NCI-H460 (cell line): Measurements from ENCODE around the gene C4orf50. TPM values are rescaled to one million over a fixed set of nuclear protein-coding genes. Genes with fewer than 3 reads are reported as not detected.

Source experiments
- DNase-seq: peaks from one replicate; pipeline ENCODE4 v3.0.0-alpha.2; 2016; ENCODE audit warnings: low read depth; ENCODE audit errors: extremely low read depth
- total RNA-seq: library from RNA; depleted of rRNA; stranded (reverse); fragments of >200 nt; shearing (Covaris generic); gene quantifications from 2 replicates; pipeline ENCODE4 v1.2.3, GENCODE V29; 2014

The C4orf50 gene
- total RNA-seq, 1 experiment from 2014 or later: not detected

GRCh38 chr4:6044276-6044675 lies 26.0 kb upstream of the C4orf50 start:
- DNase-seq: no peak

DNA sequence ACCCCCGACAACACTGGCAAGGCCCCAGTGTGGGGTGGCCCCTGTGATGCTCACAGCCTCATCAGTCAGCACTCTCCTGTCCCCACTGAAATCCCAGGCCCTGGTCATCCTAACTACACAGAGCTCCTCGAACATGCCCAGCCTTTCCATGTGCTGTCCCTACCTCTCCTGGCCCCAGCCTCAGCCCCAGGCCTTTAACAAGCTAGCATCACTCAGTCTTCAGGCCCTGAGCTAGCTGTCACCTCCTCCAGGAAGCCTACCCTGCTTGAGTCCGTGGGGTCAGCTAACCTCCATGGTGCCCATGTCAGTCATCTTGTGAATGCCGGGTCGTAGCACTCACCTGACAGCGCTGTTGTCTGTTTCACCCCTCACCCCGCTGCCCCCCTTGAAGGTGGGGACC lies 25.6 kb upstream of the C4orf50 start:
- DNase-seq: no peak

GRCh38 chr4:6043188-6043587 lies 25.0 kb upstream of the C4orf50 start:
- no peak for DNase-seq

DNA sequence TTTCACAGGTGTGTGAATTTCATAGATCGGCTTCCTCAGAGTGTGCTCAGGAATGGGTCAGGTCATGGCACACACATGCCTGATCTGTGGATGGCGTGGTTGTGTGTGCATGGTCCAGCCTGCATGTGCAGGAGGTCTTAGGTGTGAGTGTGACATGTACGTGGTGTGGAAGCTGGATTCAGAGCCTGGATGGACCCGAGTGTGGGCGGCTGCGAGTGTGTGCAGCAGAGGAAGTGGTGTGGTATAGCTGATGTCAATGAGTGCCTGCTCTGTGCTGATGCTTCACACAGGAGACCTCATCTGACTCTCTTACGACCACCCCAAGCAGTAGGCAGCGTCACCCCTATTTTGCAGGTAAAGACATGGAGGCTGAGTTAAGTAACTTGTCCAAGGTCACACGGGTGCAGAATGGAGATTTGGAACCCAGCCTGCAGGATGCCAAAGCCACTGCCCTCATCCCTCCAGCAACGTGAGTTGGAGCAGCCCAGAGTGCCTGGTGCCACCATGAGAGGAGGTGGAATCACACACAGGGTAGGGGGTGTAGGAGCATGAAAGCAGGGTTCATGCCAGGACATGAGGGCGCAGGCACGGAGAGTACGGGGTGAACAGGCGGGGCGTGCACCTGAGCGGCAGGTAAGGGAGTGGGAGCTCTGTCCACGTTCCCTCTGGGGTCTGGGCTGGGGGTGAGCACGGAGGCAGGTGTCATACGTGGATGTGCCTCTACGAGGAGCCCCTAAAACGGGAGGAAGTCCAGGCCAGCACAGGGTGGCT lies 24.2 kb upstream of the C4orf50 start:
- DNase-seq: no peak

DNA sequence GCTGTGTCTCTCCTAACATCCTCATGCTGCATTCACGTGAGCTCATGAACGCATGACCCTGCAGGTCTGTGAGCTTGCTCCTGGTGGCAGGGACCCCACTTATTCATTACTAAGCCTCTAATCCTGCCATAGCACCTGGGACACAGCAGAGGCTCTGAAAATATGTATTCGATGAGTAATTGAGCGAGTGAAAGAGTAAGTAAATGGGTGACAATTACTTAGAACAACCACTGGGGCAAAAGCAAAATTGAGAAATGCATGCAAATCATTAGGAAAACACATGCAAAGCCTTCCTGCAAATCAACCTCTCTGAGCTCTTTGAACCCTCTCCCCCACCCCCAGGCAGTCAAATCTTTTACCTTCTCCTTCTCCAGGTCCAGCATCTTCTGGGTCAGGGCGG lies 23.6 kb upstream of the C4orf50 start:
- DNase-seq: no peak

DNA sequence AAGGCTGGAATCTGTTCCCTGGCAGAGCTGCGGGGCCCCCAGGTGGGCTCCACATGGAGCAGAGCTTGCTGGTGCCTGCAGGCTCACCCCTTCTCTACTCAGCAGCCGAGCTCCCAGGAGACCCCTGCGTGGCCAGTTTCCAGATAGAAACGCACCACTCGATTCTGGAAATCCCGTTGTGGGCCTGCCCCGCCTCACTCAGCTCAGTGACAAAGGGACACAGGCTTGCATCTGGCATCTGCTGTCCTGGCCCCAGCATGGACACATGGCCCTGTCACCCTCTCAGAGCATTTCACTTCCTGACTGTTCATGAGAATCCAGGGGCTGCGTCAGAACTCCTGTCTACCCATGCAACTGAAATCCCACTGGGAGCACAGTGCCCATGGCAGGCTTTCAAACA lies 20.5 kb upstream of the C4orf50 start:
- no peak for DNase-seq

DNA sequence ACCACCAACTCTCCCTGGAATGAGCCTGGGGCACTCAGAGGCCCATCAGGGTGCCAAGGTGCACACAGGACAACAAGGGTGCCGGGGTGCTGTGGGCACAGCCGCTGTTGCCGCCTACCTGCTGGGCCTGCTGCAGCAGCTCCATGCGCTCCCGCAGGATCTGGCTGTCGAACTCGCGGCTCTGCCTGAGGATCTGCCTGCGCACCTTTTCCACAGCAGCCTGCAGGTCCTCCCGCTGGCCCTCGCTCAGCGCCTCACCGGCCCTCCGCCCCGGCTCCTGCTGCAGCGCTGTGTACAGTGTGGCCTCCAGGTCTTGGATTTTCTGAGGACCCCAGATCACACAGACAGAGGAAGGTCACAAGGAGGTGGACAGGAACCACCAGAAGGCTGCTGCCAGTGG lies 17.6 kb upstream of the C4orf50 start:
- DNase-seq: no peak

GRCh38 chr4:6033381-6033780 lies 15.2 kb upstream of the C4orf50 start:
- no peak for DNase-seq

GRCh38 chr4:6032249-6033244 lies 14.3 kb upstream of the C4orf50 start:
- peak; percentile 43 for DNase-seq

- DNase-seq: no peak
Measured at GRCh38 chr4:6031846-6032245, 13.6 kb upstream of the C4orf50 start.

- DNase-seq: no peak
Measured at GRCh38 chr4:6030679-6031078, 12.4 kb upstream of the C4orf50 start.

GRCh38 chr4:6029254-6029653 lies 11.0 kb upstream of the C4orf50 start:
- no peak for DNase-seq

DNA sequence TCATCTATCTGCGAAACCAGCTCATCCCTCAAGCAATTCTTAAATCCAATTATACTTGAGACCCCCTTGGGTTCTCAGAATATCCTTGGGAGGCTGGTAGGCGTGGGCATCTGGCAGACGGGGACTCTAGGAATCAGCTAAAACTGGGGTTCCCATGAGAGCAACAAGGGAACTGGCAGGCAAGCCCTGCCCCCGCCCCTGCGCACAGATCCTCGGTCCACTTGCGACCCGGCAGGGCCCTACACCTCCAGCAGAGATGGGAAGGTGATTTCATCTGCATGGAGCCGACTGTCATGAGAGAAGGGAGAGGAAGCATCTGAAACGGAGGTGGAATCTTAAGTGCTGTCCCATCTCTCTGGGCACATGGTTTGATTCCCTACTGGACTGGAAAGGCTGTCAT lies 9.9 kb upstream of the C4orf50 start:
- DNase-seq: no peak

- DNase-seq: no peak
Measured at GRCh38 chr4:6027392-6027791, 9.2 kb upstream of the C4orf50 start.

DNA sequence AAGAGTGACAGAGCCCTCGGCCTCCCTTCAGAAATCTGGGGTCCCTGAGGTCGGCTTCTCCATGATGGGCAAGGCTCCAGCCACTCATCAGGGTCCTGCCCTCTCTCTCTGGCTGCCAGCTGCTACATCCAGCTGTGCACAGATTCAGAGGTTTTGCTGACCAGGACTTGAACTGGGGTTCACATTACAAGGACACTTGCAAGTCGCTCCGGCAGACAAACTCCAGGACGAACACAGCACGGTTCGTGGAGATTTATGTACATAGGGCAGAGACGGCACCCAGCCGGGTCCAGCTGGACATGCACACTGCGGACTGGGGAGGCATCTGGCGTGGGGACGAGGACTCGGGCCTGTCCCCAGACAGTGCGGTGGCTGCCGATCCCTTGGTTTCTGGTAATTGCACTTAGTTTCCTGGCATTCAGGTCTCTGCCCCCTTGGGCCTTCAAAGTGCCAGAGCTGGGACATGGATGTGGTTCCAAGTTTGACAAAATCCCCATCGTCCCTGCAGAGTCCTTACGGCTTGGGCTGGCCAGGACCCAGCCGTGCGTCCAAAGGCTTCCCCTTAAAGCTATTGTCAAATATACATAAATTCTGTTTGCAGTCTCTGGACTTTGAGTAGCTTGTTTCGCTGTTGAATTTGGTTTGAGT lies 6.2 kb upstream of the C4orf50 start:
- DNase-seq: no peak

- DNase-seq: no peak
Measured at GRCh38 chr4:6023731-6024130, 5.5 kb upstream of the C4orf50 start.

- DNase-seq: no peak
Measured at GRCh38 chr4:6022607-6023288, 4.5 kb upstream of the C4orf50 start.

GRCh38 chr4:6021831-6022606 lies 3.8 kb upstream of the C4orf50 start:
- no peak for DNase-seq

- DNase-seq: no peak
Measured at GRCh38 chr4:6020613-6021012, 2.4 kb upstream of the C4orf50 start.
